IPS-18c (cell line): ENCODE results near the gene UPK3BL1.
"Not testable (repeated sequence)": the region's sequence is repeated elsewhere in the genome, so short reads cannot be mapped to it uniquely, and the experiment has no call there.

Source experiments
- H3K4me3 ChIP-seq: 2 replicates; pipeline ENCODE4 v1.7.0; 2013; ENCODE audit warnings: low read depth, mild to moderate bottlenecking, low read length, moderate library complexity; ENCODE audit not compliant: insufficient read depth
- H3K9me3 ChIP-seq: one replicate; pipeline ENCODE4 v1.6.1; 2013; ENCODE audit warnings: mild to moderate bottlenecking, low read length, moderate library complexity; ENCODE audit not compliant: control insufficient read depth, insufficient read depth

Gene UPK3BL1

GRCh38 chr7:102604431-102605145 lies 38.0 kb downstream of the UPK3BL1 start:
- H3K9me3 ChIP-seq, H3K4me3 ChIP-seq: not testable (repeated sequence)

- not testable (repeated sequence) for H3K4me3 ChIP-seq, H3K9me3 ChIP-seq
Measured at GRCh38 chr7:102602317-102602716, 40.3 kb downstream of the UPK3BL1 start.

- H3K9me3 ChIP-seq, H3K4me3 ChIP-seq: not testable (repeated sequence)
Measured at GRCh38 chr7:102599699-102600098, 42.9 kb downstream of the UPK3BL1 start.

GRCh38 chr7:102596036-102596435 lies 46.6 kb downstream of the UPK3BL1 start:
- H3K4me3 ChIP-seq, H3K9me3 ChIP-seq: not testable (repeated sequence)

- H3K9me3 ChIP-seq, H3K4me3 ChIP-seq: not testable (repeated sequence)
Measured at GRCh38 chr7:102593637-102594334, 48.8 kb downstream of the UPK3BL1 start.

GRCh38 chr7:102592477-102593019 lies 50.0 kb downstream of the UPK3BL1 start:
- H3K4me3 ChIP-seq, H3K9me3 ChIP-seq: not testable (repeated sequence)

GRCh38 chr7:102589857-102590256 lies 52.7 kb downstream of the UPK3BL1 start:
- H3K9me3 ChIP-seq, H3K4me3 ChIP-seq: not testable (repeated sequence)
